Esophagus squamous epithelium (tissue), 5 donors: ENCODE results near the gene KCNK10. TPM values are rescaled to one million over a fixed set of nuclear protein-coding genes. Genes with fewer than 3 reads are reported as not detected.

Experiments used
- DNase-seq: peaks from one replicate; lab custom pipeline; 2025; lab: John Stamatoyannopoulos, UW
- H3K27ac ChIP-seq, 4 donors: fragments of 200-600 bp; sonication (generic); one replicate each; pipeline ENCODE4 v1.5.1; 2016 to 2019; ENCODE audit warnings: mild to moderate bottlenecking in 1 of 4
- H3K27me3 ChIP-seq, 4 donors: fragments of 200-600 bp; sonication (generic); 1 replicate in 3 of 4; 2 replicates in 1 of 4; pipeline versions ENCODE4 v1.5.1 to v1.6.0; 2017 to 2021; ENCODE audit warnings: antibody characterized with exemption in 1 of 4
- H3K36me3 ChIP-seq, 3 donors: fragments of 200-600 bp; sonication (generic); one replicate each; pipeline ENCODE4 v1.5.1; 2016 to 2019
- H3K4me1 ChIP-seq, 3 donors: fragments of 200-600 bp; sonication (generic); one replicate each; pipeline ENCODE4 v1.5.1; 2017 to 2019
- H3K4me3 ChIP-seq, 4 donors: fragments of 200-600 bp; sonication (generic); 1 replicate in 3 of 4; 2 replicates in 1 of 4; pipeline ENCODE4 v1.5.1; 2016 to 2019; ENCODE audit warnings: mild to moderate bottlenecking in 2 of 4, moderate library complexity in 1 of 4
- H3K9me3 ChIP-seq, 3 donors: fragments of 200-600 bp; sonication (generic); one replicate each; pipeline ENCODE4 v1.5.1; 2016 to 2019
- POLR2A ChIP-seq, 4 donors: fragments of 450-650 bp; IDR thresholded peaks; one replicate each; pipeline ENCODE4 v1.6.1; 2017; ENCODE audit warnings: antibody characterized with exemption in 4 of 4, mild to moderate bottlenecking in 4 of 4, moderate library complexity in 3 of 4
- WGBS, 2 donors: methylation state at CpG; one replicate each; pipeline ENCODE4 v1.1.5; 2018; 5-methylcytosine and 5-hydroxymethylcytosine counted together
- intact Hi-C: fragments of 100-400 bp; cut with DNase I; formaldehyde crosslinking; loops from one replicate; pipeline ENCODE4 v1.15.0; 2022
- total RNA-seq, 4 donors: library from RNA; depleted of rRNA; stranded (reverse); fragments of >200 nt; gene quantifications; one replicate each; pipeline ENCODE4 v1.1.0, GENCODE V29; 2016
- TF ChIP-seq, protein P1 (sequence below), 6 experiments: fragments of 450-650 bp in 4 of 6; fragments of 200-600 bp in 2 of 6; sonication (generic) in 2 of 6; IDR thresholded peaks; one replicate each; pipeline ENCODE4 v1.5.1; 2016 to 2019; ENCODE audit warnings: antibody characterized with exemption in 6 of 6, mild to moderate bottlenecking in 4 of 6, moderate library complexity in 4 of 6
- donor health status: DM: yes; HTN: yes; CAD: no.

Gene KCNK10
- total RNA-seq, 4 donors from 2014 or later: 0.57 to 4.7 (median 1.5) TPM

DNA sequence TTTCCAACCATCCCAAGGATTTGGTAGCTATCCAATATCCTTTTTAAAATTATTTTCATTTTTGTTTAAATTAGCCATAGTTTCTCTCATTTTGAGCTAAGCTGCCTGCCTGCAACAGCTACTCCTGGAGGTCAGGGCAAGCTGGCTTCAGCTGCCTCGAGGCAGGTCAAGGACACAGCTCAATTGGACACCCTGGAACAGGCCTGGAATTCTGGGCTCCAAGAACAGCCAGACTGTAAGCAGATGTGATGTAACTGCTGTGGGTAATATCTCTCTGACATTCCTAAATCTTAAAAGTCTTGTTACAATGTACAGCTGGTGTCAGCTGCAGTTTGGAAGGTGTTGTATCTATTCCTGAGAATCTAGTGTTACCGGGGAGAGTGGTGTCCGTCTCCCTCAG lies 119.8 kb downstream of the KCNK10 start:
- WGBS, 2 donors: 67 to 70% methylated on average over 1 to 2 of the region's 3 CpGs
- Histone ChIP-seq H3K27me3 (peaks cover 0 to 12% (median 0%) of the 10 kb centered on the region in 4 donors), H3K27ac (no peak overlapping the region), H3K9me3 (no peaks in the 10 kb centered on the region), H3K4me3 (no peak overlapping the region), H3K36me3 (no peaks in the 10 kb centered on the region), H3K4me1 (no peaks in the 10 kb centered on the region)
- no peak for DNase-seq
- TF ChIP-seq, protein P1, sequence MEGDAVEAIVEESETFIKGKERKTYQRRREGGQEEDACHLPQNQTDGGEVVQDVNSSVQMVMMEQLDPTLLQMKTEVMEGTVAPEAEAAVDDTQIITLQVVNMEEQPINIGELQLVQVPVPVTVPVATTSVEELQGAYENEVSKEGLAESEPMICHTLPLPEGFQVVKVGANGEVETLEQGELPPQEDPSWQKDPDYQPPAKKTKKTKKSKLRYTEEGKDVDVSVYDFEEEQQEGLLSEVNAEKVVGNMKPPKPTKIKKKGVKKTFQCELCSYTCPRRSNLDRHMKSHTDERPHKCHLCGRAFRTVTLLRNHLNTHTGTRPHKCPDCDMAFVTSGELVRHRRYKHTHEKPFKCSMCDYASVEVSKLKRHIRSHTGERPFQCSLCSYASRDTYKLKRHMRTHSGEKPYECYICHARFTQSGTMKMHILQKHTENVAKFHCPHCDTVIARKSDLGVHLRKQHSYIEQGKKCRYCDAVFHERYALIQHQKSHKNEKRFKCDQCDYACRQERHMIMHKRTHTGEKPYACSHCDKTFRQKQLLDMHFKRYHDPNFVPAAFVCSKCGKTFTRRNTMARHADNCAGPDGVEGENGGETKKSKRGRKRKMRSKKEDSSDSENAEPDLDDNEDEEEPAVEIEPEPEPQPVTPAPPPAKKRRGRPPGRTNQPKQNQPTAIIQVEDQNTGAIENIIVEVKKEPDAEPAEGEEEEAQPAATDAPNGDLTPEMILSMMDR (IDR thresholded peaks at IDR 0.05): no peak
- no peak for TF ChIP-seq POLR2A (IDR thresholded peaks at IDR 0.05)
- intact Hi-C loops: no loop called here

DNA sequence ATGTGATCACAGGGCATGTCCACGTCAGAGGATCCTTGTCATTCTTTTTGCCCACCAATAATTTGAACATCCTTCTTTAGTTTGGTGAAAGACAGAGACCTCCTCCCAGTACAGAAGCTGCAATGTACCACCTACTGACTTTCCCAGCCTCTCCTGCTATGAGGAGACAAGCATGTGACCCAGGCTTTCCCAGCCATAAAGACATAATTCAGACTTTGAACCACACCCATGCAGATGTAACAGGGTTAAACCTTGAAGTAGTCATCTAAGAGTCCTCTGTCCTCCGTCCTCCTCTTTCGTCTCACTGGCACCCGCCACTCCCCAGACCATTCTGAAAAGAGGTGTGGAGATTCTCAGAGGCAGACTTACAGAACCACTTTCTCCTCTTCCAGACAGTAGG lies 120.8 kb downstream of the KCNK10 start:
- DNase-seq: no peak
- intact Hi-C loops: no loop called here
- WGBS, 2 donors: 86 to 88% methylated on average over 4 of the region's 4 CpGs

DNA sequence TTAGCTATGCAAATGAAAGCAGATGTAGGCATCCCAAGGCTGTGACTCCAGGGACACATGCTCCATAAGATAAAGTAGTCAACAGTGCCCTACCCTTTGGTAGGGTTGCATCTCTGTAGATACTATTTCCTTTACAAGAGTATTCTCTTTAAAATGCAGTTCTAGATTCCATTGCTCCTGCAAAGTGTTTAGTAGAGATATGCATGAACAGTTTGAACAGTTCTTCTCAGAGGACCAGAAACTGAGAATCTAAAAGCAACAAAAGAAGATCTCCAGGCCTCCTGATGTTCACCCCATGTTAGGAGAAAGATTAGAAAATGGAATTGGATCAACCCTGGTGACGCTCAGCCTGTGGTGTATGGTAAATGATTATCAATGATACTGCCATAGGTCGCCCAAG lies 121.2 kb downstream of the KCNK10 start:
- no peaks in the 10 kb centered on the region for H3K4me1 ChIP-seq
- DNase-seq: no peak
- no peaks in the 10 kb centered on the region for H3K9me3 ChIP-seq
- intact Hi-C loops: no loop called here
- H3K27me3 ChIP-seq: peaks cover 0 to 18% (median 0%) of the 10 kb centered on the region in 4 donors
- H3K36me3 ChIP-seq: no peaks in the 10 kb centered on the region
- no peak overlapping the region for H3K27ac ChIP-seq
- TF ChIP-seq POLR2A (IDR thresholded peaks at IDR 0.05): no peak
- TF ChIP-seq, protein P1 (IDR thresholded peaks at IDR 0.05): no peak
- 83% methylated on average over 2 of the region's 2 CpGs for WGBS, 2 donors
- no peak overlapping the region for H3K4me3 ChIP-seq

More for the DNA sequence above, 120.8 kb downstream of the KCNK10 start:
- Histone ChIP-seq H3K4me1 (no peaks in the 10 kb centered on the region), H3K36me3 (no peaks in the 10 kb centered on the region), H3K27ac (no peak overlapping the region), H3K4me3 (no peak overlapping the region), H3K27me3 (peaks cover 0 to 18% (median 0%) of the 10 kb centered on the region in 4 donors), H3K9me3 (no peaks in the 10 kb centered on the region)
- no peak for TF ChIP-seq POLR2A (IDR thresholded peaks at IDR 0.05)
- TF ChIP-seq, protein P1 (IDR thresholded peaks at IDR 0.05): no peak

DNA sequence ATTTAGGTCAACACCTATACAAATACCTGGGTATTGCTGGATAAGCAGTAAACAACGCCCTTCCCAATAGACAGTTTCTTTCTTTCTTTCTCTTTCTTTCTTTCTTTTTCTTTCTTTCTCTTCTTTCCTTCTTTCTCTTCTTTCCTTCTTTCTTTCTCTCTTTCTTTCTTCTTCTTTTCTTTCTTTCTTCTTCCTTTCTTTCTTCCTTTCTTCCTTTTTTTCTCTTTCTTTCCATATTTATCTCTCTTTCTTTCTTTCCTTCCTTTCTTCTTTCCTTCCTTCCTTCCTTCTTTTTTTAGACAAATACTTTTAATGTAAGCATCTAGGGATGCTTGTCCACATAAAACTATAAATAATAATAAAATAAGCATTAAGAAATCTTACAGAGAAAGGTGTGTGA lies 123.2 kb downstream of the KCNK10 start:
- 86 to 92% methylated on average over 1 of the region's 1 CpG for WGBS, 2 donors
- Histone ChIP-seq H3K27me3 (peaks cover 0 to 29% (median 3%) of the 10 kb centered on the region in 4 donors), H3K4me3 (no peak overlapping the region), H3K4me1 (no peaks in the 10 kb centered on the region), H3K36me3 (no peaks in the 10 kb centered on the region), H3K27ac (no peak overlapping the region), H3K9me3 (no peaks in the 10 kb centered on the region)
- DNase-seq: no peak
- intact Hi-C loops: no loop called here
- TF ChIP-seq, protein P1 (IDR thresholded peaks at IDR 0.05): no peak
- no peak for TF ChIP-seq POLR2A (IDR thresholded peaks at IDR 0.05)

DNA sequence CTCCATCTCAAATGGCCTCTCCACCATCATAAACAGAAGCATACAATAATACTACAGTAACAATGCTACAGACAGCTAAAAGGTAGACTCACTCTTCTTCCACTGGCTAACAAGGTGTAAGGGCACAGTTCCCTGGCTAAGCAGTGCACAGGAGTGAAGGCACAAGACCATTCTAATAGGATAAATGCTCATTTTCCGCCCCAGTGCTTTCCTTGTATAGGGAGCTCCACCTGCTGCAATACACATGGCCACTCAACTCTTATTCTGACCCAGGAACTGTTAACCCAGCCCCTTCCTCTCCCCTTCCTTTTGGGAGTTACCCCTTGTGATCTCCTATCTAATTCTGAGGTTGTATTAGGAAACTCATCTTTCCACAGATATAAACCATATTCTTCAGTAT lies 124.6 kb downstream of the KCNK10 start:
- no peaks in the 10 kb centered on the region for H3K36me3 ChIP-seq
- H3K27ac ChIP-seq: no peak overlapping the region
- no peaks in the 10 kb centered on the region for H3K9me3 ChIP-seq
- peaks cover 0 to 44% (median 3%) of the 10 kb centered on the region in 4 donors for H3K27me3 ChIP-seq
- no peak overlapping the region for H3K4me3 ChIP-seq
- TF ChIP-seq POLR2A (IDR thresholded peaks at IDR 0.05): no peak
- TF ChIP-seq, protein P1 (IDR thresholded peaks at IDR 0.05): no peak
- intact Hi-C loops: no loop called here
- no peak for DNase-seq
- H3K4me1 ChIP-seq: no peaks in the 10 kb centered on the region
- WGBS, 2 donors: 82 to 93% methylated on average over 1 of the region's 1 CpG
